ENCODE measurements around the gene SHROOM1.
"Not testable (repeated sequence)": the region's sequence is repeated elsewhere in the genome, so short reads cannot be mapped to it uniquely, and the experiment has no call there.

SHROOM1 gene

GRCh38 chr5:132808866-132809265 lies 21.6 kb downstream of the SHROOM1 start:
- Histone ChIP-seq H3K9me2 (replicated peaks; ENCODE audit: low read depth, low read length) (no peaks in the 10 kb centered on the region), H3K79me2 (ENCODE audit: insufficient read depth, low read length) (no peaks in the 10 kb centered on the region), H3K9ac (ENCODE audit: low read depth, low read length, poor library complexity, severe bottlenecking) (no peak overlapping the region), H3K4me2 (ENCODE audit: low read depth, low read length, poor library complexity, severe bottlenecking) (no peak overlapping the region), H3K36me3 (ENCODE audit: insufficient read depth, low read length) (no peaks in the 10 kb centered on the region), H3K4me3 (ENCODE audit: low read length, poor library complexity, severe bottlenecking) (no peak overlapping the region), H2AFZ (ENCODE audit: low read length) (no peak overlapping the region), H4K20me1 (ENCODE audit: insufficient read depth, low read length, poor library complexity, severe bottlenecking) (no peaks in the 10 kb centered on the region), H3K9me3 (ENCODE audit: insufficient read depth, low read depth, low read length) (no peaks in the 10 kb centered on the region), H3K27me3 (ENCODE audit: insufficient read depth, low read length, poor library complexity, severe bottlenecking) (no peaks in the 10 kb centered on the region), H3F3A (ENCODE audit: low read depth) (no peaks in the 10 kb centered on the region), H3K4me1 (ENCODE audit: insufficient read depth, low read length, poor library complexity, severe bottlenecking) (no peaks in the 10 kb centered on the region)
- TF ChIP-seq EZH2phosphoT487 (IDR thresholded peaks at IDR 0.05; ENCODE audit: borderline replicate concordance), result no peak
- no peak for TF ChIP-seq CTCF (conservative IDR thresholded peaks at IDR 0.05; ENCODE audit: low read length)

- Histone ChIP-seq H3K4me3 (ENCODE audit: low read length, poor library complexity, severe bottlenecking) (no peak overlapping the region), H3K4me2 (ENCODE audit: low read depth, low read length, poor library complexity, severe bottlenecking) (no peak overlapping the region), H3K79me2 (ENCODE audit: insufficient read depth, low read length) (no peaks in the 10 kb centered on the region), H3K9me3 (ENCODE audit: insufficient read depth, low read depth, low read length) (no peaks in the 10 kb centered on the region), H3K27me3 (ENCODE audit: insufficient read depth, low read length, poor library complexity, severe bottlenecking) (no peaks in the 10 kb centered on the region), H3K36me3 (ENCODE audit: insufficient read depth, low read length) (no peaks in the 10 kb centered on the region), H3K9me2 (replicated peaks; ENCODE audit: low read depth, low read length) (no peaks in the 10 kb centered on the region), H4K20me1 (ENCODE audit: insufficient read depth, low read length, poor library complexity, severe bottlenecking) (no peaks in the 10 kb centered on the region), H3K4me1 (ENCODE audit: insufficient read depth, low read length, poor library complexity, severe bottlenecking) (no peaks in the 10 kb centered on the region), H3K9ac (ENCODE audit: low read depth, low read length, poor library complexity, severe bottlenecking) (no peak overlapping the region), H3F3A (ENCODE audit: low read depth) (no peaks in the 10 kb centered on the region), H2AFZ (ENCODE audit: low read length) (no peak overlapping the region)
- no peak for TF ChIP-seq EZH2phosphoT487 (IDR thresholded peaks at IDR 0.05; ENCODE audit: borderline replicate concordance)
- TF ChIP-seq CTCF (conservative IDR thresholded peaks at IDR 0.05; ENCODE audit: low read length), result no peak
Measured at GRCh38 chr5:132808448-132808847, 22.0 kb downstream of the SHROOM1 start.

GRCh38 chr5:132807163-132807838 lies 23.1 kb downstream of the SHROOM1 start:
- Histone ChIP-seq H3K79me2 (ENCODE audit: insufficient read depth, low read length) (no peaks in the 10 kb centered on the region), H3K27me3 (ENCODE audit: insufficient read depth, low read length, poor library complexity, severe bottlenecking) (no peaks in the 10 kb centered on the region), H2AFZ (ENCODE audit: low read length) (no peak overlapping the region), H3K9me2 (replicated peaks; ENCODE audit: low read depth, low read length) (no peaks in the 10 kb centered on the region), H3K36me3 (ENCODE audit: insufficient read depth, low read length) (no peaks in the 10 kb centered on the region), H3K4me1 (ENCODE audit: insufficient read depth, low read length, poor library complexity, severe bottlenecking) (no peaks in the 10 kb centered on the region), H4K20me1 (ENCODE audit: insufficient read depth, low read length, poor library complexity, severe bottlenecking) (no peaks in the 10 kb centered on the region), H3F3A (ENCODE audit: low read depth) (no peaks in the 10 kb centered on the region), H3K4me3 (ENCODE audit: low read length, poor library complexity, severe bottlenecking) (no peak overlapping the region), H3K9me3 (ENCODE audit: insufficient read depth, low read depth, low read length) (no peaks in the 10 kb centered on the region), H3K4me2 (ENCODE audit: low read depth, low read length, poor library complexity, severe bottlenecking) (no peak overlapping the region), H3K9ac (ENCODE audit: low read depth, low read length, poor library complexity, severe bottlenecking) (no peak overlapping the region)
- TF ChIP-seq EZH2phosphoT487 (IDR thresholded peaks at IDR 0.05; ENCODE audit: borderline replicate concordance), result no peak
- no peak for TF ChIP-seq CTCF (conservative IDR thresholded peaks at IDR 0.05; ENCODE audit: low read length)

- H3K9ac ChIP-seq (ENCODE audit: low read depth, low read length, poor library complexity, severe bottlenecking); H3F3A ChIP-seq (ENCODE audit: low read depth); H3K4me1 ChIP-seq (ENCODE audit: insufficient read depth, low read length, poor library complexity, severe bottlenecking); H3K4me2 ChIP-seq (ENCODE audit: low read depth, low read length, poor library complexity, severe bottlenecking); H3K9me3 ChIP-seq (ENCODE audit: insufficient read depth, low read depth, low read length); H3K36me3 ChIP-seq (ENCODE audit: insufficient read depth, low read length); H2AFZ ChIP-seq (ENCODE audit: low read length); H3K4me3 ChIP-seq (ENCODE audit: low read length, poor library complexity, severe bottlenecking); H3K79me2 ChIP-seq (ENCODE audit: insufficient read depth, low read length); H3K9me2 ChIP-seq (replicated peaks; ENCODE audit: low read depth, low read length); H3K27me3 ChIP-seq (ENCODE audit: insufficient read depth, low read length, poor library complexity, severe bottlenecking); H4K20me1 ChIP-seq (ENCODE audit: insufficient read depth, low read length, poor library complexity, severe bottlenecking): not testable (repeated sequence)
Measured at GRCh38 chr5:132806804-132807162, 23.7 kb downstream of the SHROOM1 start.

GRCh38 chr5:132805872-132806271 lies 24.6 kb downstream of the SHROOM1 start:
- H3F3A ChIP-seq (ENCODE audit: low read depth); H3K4me1 ChIP-seq (ENCODE audit: insufficient read depth, low read length, poor library complexity, severe bottlenecking); H3K4me3 ChIP-seq (ENCODE audit: low read length, poor library complexity, severe bottlenecking); H4K20me1 ChIP-seq (ENCODE audit: insufficient read depth, low read length, poor library complexity, severe bottlenecking); H3K27me3 ChIP-seq (ENCODE audit: insufficient read depth, low read length, poor library complexity, severe bottlenecking); H3K4me2 ChIP-seq (ENCODE audit: low read depth, low read length, poor library complexity, severe bottlenecking); H3K9me3 ChIP-seq (ENCODE audit: insufficient read depth, low read depth, low read length); H3K9me2 ChIP-seq (replicated peaks; ENCODE audit: low read depth, low read length); H3K79me2 ChIP-seq (ENCODE audit: insufficient read depth, low read length); H2AFZ ChIP-seq (ENCODE audit: low read length); H3K9ac ChIP-seq (ENCODE audit: low read depth, low read length, poor library complexity, severe bottlenecking); H3K36me3 ChIP-seq (ENCODE audit: insufficient read depth, low read length): not testable (repeated sequence)

Measured in Loucy (cell line).